Measurements from ENCODE around the gene ITPR2.
"Not testable (repeated sequence)": the region's sequence is repeated elsewhere in the genome, so short reads cannot be mapped to it uniquely, and the experiment has no call there.

The ITPR2 gene

DNA sequence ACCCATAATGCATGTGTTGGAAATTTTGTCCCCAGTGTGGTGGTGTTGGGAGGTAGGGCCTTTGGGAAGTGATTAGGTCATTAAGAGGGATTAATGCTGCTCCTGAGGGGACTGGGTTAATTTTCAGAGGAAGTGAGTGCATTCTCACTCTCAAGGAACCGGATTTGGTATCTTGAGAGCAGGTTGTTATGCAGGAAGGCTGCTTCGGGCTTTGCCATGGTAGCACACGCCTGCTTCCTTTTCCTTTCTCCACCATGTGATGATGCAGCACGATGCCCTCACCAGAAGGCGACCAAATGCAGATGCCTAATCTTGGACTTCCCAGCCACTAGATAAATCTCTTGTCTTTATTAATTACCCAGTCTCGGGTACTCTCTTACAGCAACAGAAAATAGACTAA is 380.5 kb downstream of the ITPR2 start:
- Histone ChIP-seq H3K36me3 (ENCODE audit: control insufficient read depth in 5 of 5, insufficient read depth in 5 of 5, low read length in 5 of 5) (peaks cover 0 to 14% (median 9%) of the 10 kb centered on the region in 5 donors), H3K9me3 (ENCODE audit: control insufficient read depth in 5 of 5, low read length in 5 of 5) (no peaks in the 10 kb centered on the region), H3K4me3 (ENCODE audit: low read depth in 1 of 5, low read length in 5 of 5) (no peak overlapping the region), H3K27ac (ENCODE audit: low read depth, low read length) (no peak overlapping the region), H3K9ac (ENCODE audit: low read length in 5 of 5) (no peak overlapping the region), H3K4me1 (ENCODE audit: control insufficient read depth in 5 of 5, insufficient read depth in 5 of 5, low read length in 5 of 5) (no peaks in the 10 kb centered on the region), H3K27me3 (ENCODE audit: control insufficient read depth in 5 of 5, insufficient read depth in 4 of 5, low read length in 5 of 5) (no peaks in the 10 kb centered on the region)

DNA sequence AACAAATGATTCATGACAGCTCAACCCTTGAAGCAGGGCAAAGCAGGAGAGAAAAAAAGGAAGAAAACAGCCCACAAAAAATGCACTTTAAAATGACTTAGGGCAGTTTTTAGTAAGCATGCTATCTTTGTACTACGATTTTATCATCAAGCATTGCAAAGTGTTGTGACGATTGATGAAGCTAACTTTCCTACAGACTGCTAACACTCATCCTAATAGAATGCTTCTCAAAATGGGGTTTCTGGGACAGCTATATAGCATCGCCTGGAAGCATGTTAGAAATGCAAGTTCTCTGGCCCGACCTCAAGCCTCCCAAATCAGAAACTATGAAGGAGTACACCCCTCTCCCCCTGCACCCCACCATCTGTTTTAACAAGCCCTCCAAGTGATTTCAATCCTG is 381.2 kb downstream of the ITPR2 start:
- H3K27ac ChIP-seq (ENCODE audit: low read depth, low read length) = no peak overlapping the region
- H3K27me3 ChIP-seq (ENCODE audit: control insufficient read depth in 5 of 5, insufficient read depth in 4 of 5, low read length in 5 of 5) = no peaks in the 10 kb centered on the region
- no peak overlapping the region for H3K9ac ChIP-seq (ENCODE audit: low read length in 5 of 5)
- H3K4me1 ChIP-seq (ENCODE audit: control insufficient read depth in 5 of 5, insufficient read depth in 5 of 5, low read length in 5 of 5) = no peaks in the 10 kb centered on the region
- no peaks in the 10 kb centered on the region for H3K9me3 ChIP-seq (ENCODE audit: control insufficient read depth in 5 of 5, low read length in 5 of 5)
- H3K36me3 ChIP-seq (ENCODE audit: control insufficient read depth in 5 of 5, insufficient read depth in 5 of 5, low read length in 5 of 5) = peaks cover 0 to 10% (median 5%) of the 10 kb centered on the region in 5 donors
- no peak overlapping the region for H3K4me3 ChIP-seq (ENCODE audit: low read depth in 1 of 5, low read length in 5 of 5)

DNA sequence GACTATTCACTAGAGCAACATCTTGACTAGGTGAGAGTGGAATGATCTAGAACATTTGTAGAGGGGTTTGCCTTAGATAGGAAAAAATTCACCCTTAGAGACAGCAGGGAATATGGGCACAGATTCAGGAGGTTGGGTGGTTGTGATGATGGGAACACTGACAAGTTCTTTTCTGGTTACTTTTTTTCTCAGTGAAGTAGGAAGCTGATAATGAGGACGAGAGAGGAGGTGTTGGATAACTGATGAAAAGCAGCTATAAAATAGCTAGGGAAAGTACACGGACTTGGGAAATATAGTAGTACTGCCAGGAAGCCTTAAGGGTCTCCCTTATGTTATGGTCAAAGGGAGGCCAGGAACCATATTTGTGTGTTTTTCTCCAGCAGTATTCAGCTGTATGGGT is 387.1 kb downstream of the ITPR2 start:
- no peaks in the 10 kb centered on the region for H3K9me3 ChIP-seq (ENCODE audit: control insufficient read depth in 5 of 5, low read length in 5 of 5)
- no peak overlapping the region for H3K9ac ChIP-seq (ENCODE audit: low read length in 5 of 5)
- H3K4me1 ChIP-seq (ENCODE audit: control insufficient read depth in 5 of 5, insufficient read depth in 5 of 5, low read length in 5 of 5) = no peaks in the 10 kb centered on the region
- H3K4me3 ChIP-seq (ENCODE audit: low read depth in 1 of 5, low read length in 5 of 5) = no peak overlapping the region
- H3K36me3 ChIP-seq (ENCODE audit: control insufficient read depth in 5 of 5, insufficient read depth in 5 of 5, low read length in 5 of 5) = peaks cover 4 to 22% (median 14%) of the 10 kb centered on the region in 5 donors
- no peak overlapping the region for H3K27ac ChIP-seq (ENCODE audit: low read depth, low read length)
- H3K27me3 ChIP-seq (ENCODE audit: control insufficient read depth in 5 of 5, insufficient read depth in 4 of 5, low read length in 5 of 5) = no peaks in the 10 kb centered on the region

DNA sequence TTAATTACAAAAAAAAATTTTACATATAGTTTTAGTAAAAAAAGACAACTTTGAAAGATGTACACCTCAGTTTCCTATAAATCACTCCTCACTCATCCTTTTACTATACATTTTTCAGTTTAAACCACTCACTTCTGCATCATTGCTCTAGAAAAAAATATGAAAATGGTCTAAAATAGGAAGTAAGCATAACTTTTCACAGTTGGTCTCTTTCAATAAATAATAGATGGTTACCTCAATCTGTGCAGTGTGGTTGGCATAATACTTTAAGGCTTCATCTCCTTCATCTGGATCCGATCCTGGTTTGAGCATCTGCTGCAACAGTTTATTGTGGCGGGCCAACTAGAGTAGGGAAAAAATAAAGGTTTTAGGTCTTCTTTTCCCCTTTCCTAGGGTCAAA is 389.7 kb downstream of the ITPR2 start:
- no peak overlapping the region for H3K4me3 ChIP-seq (ENCODE audit: low read depth in 1 of 5, low read length in 5 of 5)
- H3K4me1 ChIP-seq (ENCODE audit: control insufficient read depth in 5 of 5, insufficient read depth in 5 of 5, low read length in 5 of 5) = no peaks in the 10 kb centered on the region
- H3K27me3 ChIP-seq (ENCODE audit: control insufficient read depth in 5 of 5, insufficient read depth in 4 of 5, low read length in 5 of 5) = no peaks in the 10 kb centered on the region
- no peaks in the 10 kb centered on the region for H3K9me3 ChIP-seq (ENCODE audit: control insufficient read depth in 5 of 5, low read length in 5 of 5)
- no peak overlapping the region for H3K27ac ChIP-seq (ENCODE audit: low read depth, low read length)
- H3K36me3 ChIP-seq (ENCODE audit: control insufficient read depth in 5 of 5, insufficient read depth in 5 of 5, low read length in 5 of 5) = peaks cover 6 to 30% (median 13%) of the 10 kb centered on the region in 5 donors
- H3K9ac ChIP-seq (ENCODE audit: low read length in 5 of 5) = no peak overlapping the region

DNA sequence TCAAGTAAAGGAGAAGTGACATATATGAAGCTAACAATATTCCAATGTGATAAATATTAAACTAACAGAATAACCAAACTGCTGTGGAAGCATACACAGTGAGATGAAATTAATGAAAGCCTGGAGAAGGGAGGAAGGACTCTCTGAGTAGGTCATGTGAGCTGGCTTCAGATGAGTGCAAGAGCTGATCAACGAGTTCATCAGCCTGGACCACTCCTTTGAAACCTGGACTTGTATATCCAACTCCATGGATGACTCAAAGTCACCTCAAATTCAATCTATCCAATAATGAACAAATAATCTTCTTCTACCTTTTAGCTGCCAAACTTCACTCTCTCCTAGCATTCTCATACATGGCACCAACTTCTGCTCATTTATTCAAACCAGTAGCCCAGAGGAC is 391.6 kb downstream of the ITPR2 start:
- peaks cover 6 to 30% (median 13%) of the 10 kb centered on the region in 5 donors for H3K36me3 ChIP-seq (ENCODE audit: control insufficient read depth in 5 of 5, insufficient read depth in 5 of 5, low read length in 5 of 5)
- no peaks in the 10 kb centered on the region for H3K27me3 ChIP-seq (ENCODE audit: control insufficient read depth in 5 of 5, insufficient read depth in 4 of 5, low read length in 5 of 5)
- no peak overlapping the region for H3K9ac ChIP-seq (ENCODE audit: low read length in 5 of 5)
- no peaks in the 10 kb centered on the region for H3K4me1 ChIP-seq (ENCODE audit: control insufficient read depth in 5 of 5, insufficient read depth in 5 of 5, low read length in 5 of 5)
- H3K9me3 ChIP-seq (ENCODE audit: control insufficient read depth in 5 of 5, low read length in 5 of 5) = no peaks in the 10 kb centered on the region
- no peak overlapping the region for H3K27ac ChIP-seq (ENCODE audit: low read depth, low read length)
- no peak overlapping the region for H3K4me3 ChIP-seq (ENCODE audit: low read depth in 1 of 5, low read length in 5 of 5)

DNA sequence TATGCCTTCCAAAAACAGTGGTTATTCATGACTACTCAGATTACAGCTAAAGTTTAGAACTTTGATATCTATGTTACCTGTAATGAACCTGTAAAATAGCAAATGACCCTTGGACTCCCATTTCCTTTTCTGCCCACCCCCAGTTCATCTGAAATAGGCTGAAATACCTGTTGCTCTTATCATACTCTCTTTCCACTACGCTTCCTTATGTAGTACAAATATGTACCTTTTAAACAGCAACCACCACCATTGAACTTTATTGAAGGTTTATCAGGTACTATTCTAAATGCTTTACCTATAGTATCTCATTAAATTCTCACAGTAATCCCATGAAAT is 398.0 kb downstream of the ITPR2 start:
- Histone ChIP-seq H3K4me1 (ENCODE audit: control insufficient read depth in 5 of 5, insufficient read depth in 5 of 5, low read length in 5 of 5) (no peaks in the 10 kb centered on the region), H3K9me3 (ENCODE audit: control insufficient read depth in 5 of 5, low read length in 5 of 5) (no peaks in the 10 kb centered on the region), H3K36me3 (ENCODE audit: control insufficient read depth in 5 of 5, insufficient read depth in 5 of 5, low read length in 5 of 5) (peaks cover 1 to 10% (median 5%) of the 10 kb centered on the region in 5 donors), H3K27me3 (ENCODE audit: control insufficient read depth in 5 of 5, insufficient read depth in 4 of 5, low read length in 5 of 5) (no peaks in the 10 kb centered on the region), H3K9ac (ENCODE audit: low read length in 5 of 5) (no peak overlapping the region), H3K4me3 (ENCODE audit: low read depth in 1 of 5, low read length in 5 of 5) (no peak overlapping the region), H3K27ac (ENCODE audit: low read depth, low read length) (no peak overlapping the region)

DNA sequence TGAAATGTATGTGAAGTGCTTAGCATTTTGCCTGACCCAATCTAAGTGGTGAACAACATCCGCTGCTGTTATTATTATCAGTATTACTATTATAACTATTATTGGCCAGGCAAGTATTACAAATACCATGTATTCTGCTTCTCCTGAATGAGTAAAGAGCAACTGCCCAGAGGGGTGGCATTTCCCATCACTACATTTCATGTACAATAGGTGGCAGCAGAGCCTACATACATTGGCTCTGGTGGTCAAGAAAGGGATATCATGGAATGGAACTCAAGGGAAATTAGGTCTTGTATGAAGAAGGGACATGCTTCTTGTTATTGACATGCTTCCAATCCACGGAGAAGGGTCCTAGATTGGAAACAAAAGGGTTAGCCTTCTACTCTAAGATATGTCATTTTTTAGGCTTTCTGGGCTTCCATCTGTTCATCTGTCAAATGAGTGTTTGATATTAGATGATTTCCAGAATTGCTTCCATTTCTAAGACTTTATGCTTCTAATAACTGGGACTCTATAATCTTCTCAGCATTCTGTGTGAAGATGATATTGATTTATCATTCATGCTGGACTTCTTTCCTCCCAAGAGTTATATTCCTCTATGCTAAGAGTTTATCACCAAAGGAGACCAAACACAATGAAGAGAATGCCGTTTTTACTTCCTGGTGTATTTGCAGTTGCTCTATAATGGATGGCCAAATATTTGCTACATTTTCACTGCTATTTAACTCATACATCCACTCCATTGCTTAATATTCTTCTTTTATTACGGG is 398.5 kb downstream of the ITPR2 start:
- Histone ChIP-seq H3K4me3 (ENCODE audit: low read depth in 1 of 5, low read length in 5 of 5) (no peak overlapping the region), H3K27ac (ENCODE audit: low read depth, low read length) (no peak overlapping the region), H3K36me3 (ENCODE audit: control insufficient read depth in 5 of 5, insufficient read depth in 5 of 5, low read length in 5 of 5) (peaks cover 0 to 7% (median 3%) of the 10 kb centered on the region in 5 donors), H3K9ac (ENCODE audit: low read length in 5 of 5) (no peak overlapping the region), H3K27me3 (ENCODE audit: control insufficient read depth in 5 of 5, insufficient read depth in 4 of 5, low read length in 5 of 5) (no peaks in the 10 kb centered on the region), H3K4me1 (ENCODE audit: control insufficient read depth in 5 of 5, insufficient read depth in 5 of 5, low read length in 5 of 5) (no peaks in the 10 kb centered on the region), H3K9me3 (ENCODE audit: control insufficient read depth in 5 of 5, low read length in 5 of 5) (no peaks in the 10 kb centered on the region)

DNA sequence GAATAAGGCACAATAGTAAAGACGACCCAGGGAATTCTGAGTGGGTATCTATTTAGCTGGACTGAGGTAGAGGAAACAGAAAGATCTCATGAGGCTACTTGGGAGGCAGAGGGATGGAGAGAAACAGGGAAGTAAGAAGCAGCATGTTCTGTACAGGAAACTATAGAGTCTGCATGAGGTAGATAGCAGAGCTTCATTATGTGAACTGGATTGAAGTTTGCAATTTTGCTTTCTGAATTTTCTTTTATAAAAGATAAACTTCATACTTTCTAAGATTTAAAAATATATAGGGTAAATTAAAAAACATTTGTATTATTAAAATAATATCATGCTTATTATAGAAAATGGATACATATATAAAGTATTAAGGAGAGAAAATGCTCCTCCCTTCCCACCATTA is 399.3 kb downstream of the ITPR2 start:
- H3K4me3 ChIP-seq (ENCODE audit: low read depth in 1 of 5, low read length in 5 of 5); H3K4me1 ChIP-seq (ENCODE audit: control insufficient read depth in 5 of 5, insufficient read depth in 5 of 5, low read length in 5 of 5); H3K9ac ChIP-seq (ENCODE audit: low read length in 5 of 5); H3K9me3 ChIP-seq (ENCODE audit: control insufficient read depth in 5 of 5, low read length in 5 of 5); H3K36me3 ChIP-seq (ENCODE audit: control insufficient read depth in 5 of 5, insufficient read depth in 5 of 5, low read length in 5 of 5); H3K27me3 ChIP-seq (ENCODE audit: control insufficient read depth in 5 of 5, insufficient read depth in 4 of 5, low read length in 5 of 5); H3K27ac ChIP-seq (ENCODE audit: low read depth, low read length): not testable (repeated sequence)

DNA sequence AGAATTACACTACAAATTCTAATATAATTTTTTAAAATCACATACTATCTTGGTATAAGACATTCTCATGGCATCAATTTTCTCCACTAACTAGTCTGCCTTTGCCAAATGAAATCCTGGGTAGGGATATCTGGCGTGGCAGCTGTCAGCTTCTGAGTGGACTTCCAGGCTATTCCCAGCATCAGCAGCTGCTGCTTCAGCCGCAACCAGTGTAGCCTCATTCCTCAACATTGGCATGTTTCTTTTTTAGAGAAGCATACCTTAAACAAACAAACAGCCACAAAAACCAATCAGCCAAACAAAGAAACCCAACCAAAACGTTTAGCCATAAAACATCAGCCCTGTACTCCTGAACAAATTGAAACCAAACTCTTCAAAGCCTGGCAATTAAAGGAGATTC is 401.8 kb downstream of the ITPR2 start:
- Histone ChIP-seq H3K36me3 (ENCODE audit: control insufficient read depth in 5 of 5, insufficient read depth in 5 of 5, low read length in 5 of 5) (peaks cover 0 to 7% (median 2%) of the 10 kb centered on the region in 5 donors), H3K9ac (ENCODE audit: low read length in 5 of 5) (no peak overlapping the region), H3K4me1 (ENCODE audit: control insufficient read depth in 5 of 5, insufficient read depth in 5 of 5, low read length in 5 of 5) (no peaks in the 10 kb centered on the region), H3K4me3 (ENCODE audit: low read depth in 1 of 5, low read length in 5 of 5) (no peak overlapping the region), H3K9me3 (ENCODE audit: control insufficient read depth in 5 of 5, low read length in 5 of 5) (no peaks in the 10 kb centered on the region), H3K27ac (ENCODE audit: low read depth, low read length) (no peak overlapping the region), H3K27me3 (ENCODE audit: control insufficient read depth in 5 of 5, insufficient read depth in 4 of 5, low read length in 5 of 5) (no peaks in the 10 kb centered on the region)

DNA sequence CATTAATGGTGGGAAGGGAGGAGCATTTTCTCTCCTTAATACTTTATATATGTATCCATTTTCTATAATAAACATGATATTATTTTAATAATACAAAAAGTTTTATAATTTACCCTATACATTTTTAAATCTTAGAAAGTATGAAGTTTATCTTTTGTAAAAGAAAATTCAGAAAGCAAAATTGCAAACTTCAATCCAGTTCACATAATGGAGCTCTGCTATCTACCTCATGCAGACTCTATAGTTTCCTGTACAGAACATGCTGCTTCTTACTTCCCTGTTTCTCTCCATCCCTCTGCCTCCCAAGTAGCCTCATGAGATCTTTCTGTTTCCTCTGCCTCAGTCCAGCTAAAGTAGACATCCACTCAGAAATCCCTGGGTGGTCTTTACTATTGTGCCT is 402.4 kb downstream of the ITPR2 start:
- H3K27me3 ChIP-seq (ENCODE audit: control insufficient read depth in 5 of 5, insufficient read depth in 4 of 5, low read length in 5 of 5); H3K9me3 ChIP-seq (ENCODE audit: control insufficient read depth in 5 of 5, low read length in 5 of 5); H3K4me3 ChIP-seq (ENCODE audit: low read depth in 1 of 5, low read length in 5 of 5); H3K27ac ChIP-seq (ENCODE audit: low read depth, low read length); H3K9ac ChIP-seq (ENCODE audit: low read length in 5 of 5); H3K36me3 ChIP-seq (ENCODE audit: control insufficient read depth in 5 of 5, insufficient read depth in 5 of 5, low read length in 5 of 5); H3K4me1 ChIP-seq (ENCODE audit: control insufficient read depth in 5 of 5, insufficient read depth in 5 of 5, low read length in 5 of 5): not testable (repeated sequence)

Data from subcutaneous abdominal adipose tissue (tissue), 5 donors.